Measurements from ENCODE around the gene RFNG. TPM values are rescaled to one million over a fixed set of nuclear protein-coding genes. Genes with fewer than 3 reads are reported as not detected.

Gene RFNG
- total and polyA plus RNA-seq, 2 of the 13 experiments (the other 11 are each of a cell fraction or from before 2014, with no cell fraction given): 61.4 to 64.0 TPM

DNA sequence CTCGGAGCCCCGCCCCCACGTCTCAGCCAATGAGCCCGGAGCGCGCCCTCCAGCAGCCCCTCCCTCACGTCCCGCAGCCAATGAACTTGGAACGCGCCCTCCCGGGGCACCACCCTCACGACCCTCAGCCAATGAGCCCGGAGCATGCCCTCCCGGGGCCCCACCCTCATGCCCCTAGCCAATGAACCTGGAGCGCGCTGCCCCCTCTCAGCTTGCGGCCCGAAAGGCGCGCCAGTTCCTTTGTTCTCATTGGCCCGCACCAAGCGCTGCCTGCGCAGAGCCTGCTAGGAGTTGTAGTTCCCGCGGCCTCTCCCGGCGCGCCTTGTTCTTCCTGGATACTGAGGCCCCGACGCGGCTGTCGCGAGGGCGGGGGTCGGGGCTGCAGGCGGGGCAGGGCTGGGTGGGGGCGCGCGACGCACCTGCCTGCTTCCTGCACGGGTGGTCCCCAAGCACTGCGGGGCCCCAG, 28.6 kb downstream of the RFNG start, which contains the start of gene LRRC45 (continued):
- peak; percentile 93 for TF ChIP-seq ELF1 (CRISPR knock-in tag; IDR thresholded peaks at IDR 0.05)
- TF ChIP-seq PRMT3 (CRISPR knock-in tag; IDR thresholded peaks at IDR 0.05; ENCODE audit: borderline replicate concordance, low read depth): no peak
- no peak for TF ChIP-seq MTF1 (CRISPR knock-in tag; IDR thresholded peaks at IDR 0.05)
- peak; percentile 73 for TF ChIP-seq RBM39 (IDR thresholded peaks at IDR 0.05; ENCODE audit: low read depth, low read length, poor library complexity, severe bottlenecking)
- TF ChIP-seq PAWR (CRISPR knock-in tag; IDR thresholded peaks at IDR 0.05; ENCODE audit: borderline replicate concordance): no peak
- TF ChIP-seq, protein P1, sequence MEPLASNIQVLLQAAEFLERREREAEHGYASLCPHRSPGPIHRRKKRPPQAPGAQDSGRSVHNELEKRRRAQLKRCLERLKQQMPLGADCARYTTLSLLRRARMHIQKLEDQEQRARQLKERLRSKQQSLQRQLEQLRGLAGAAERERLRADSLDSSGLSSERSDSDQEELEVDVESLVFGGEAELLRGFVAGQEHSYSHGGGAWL (CRISPR knock-in tag; IDR thresholded peaks at IDR 0.05): no peak
- no peak for TF ChIP-seq ZNF253 (CRISPR knock-in tag; IDR thresholded peaks at IDR 0.05; ENCODE audit: borderline replicate concordance)
- no peak for TF ChIP-seq ZNF496 (CRISPR knock-in tag; IDR thresholded peaks at IDR 0.05; ENCODE audit: insufficient replicate concordance)
- no peak for TF ChIP-seq CHCHD3 (CRISPR knock-in tag; IDR thresholded peaks at IDR 0.05)
- TF ChIP-seq CREB1 (IDR thresholded peaks at IDR 0.05): peak; percentile 82
- no peak for TF ChIP-seq CREB1 (CRISPR knock-in tag; IDR thresholded peaks at IDR 0.05)
- TF ChIP-seq RBAK (CRISPR knock-in tag; IDR thresholded peaks at IDR 0.05): no peak
- no peak; the same call in 1 of the 2 replicates for TF ChIP-seq ELF4 (CRISPR knock-in tag; IDR thresholded peaks at IDR 0.05; ENCODE audit: borderline replicate concordance)
- peak; percentile 63; the same call in 1 of the 2 replicates for TF ChIP-seq SP5 (CRISPR knock-in tag; IDR thresholded peaks at IDR 0.05; ENCODE audit: borderline replicate concordance, low read depth)
- peak; percentile 69; the same call in 1 of the 2 replicates for TF ChIP-seq POLR2AphosphoS2 (IDR thresholded peaks at IDR 0.05; ENCODE audit: low read depth, low read length)
- TF ChIP-seq YEATS4 (CRISPR knock-in tag; IDR thresholded peaks at IDR 0.05; ENCODE audit: borderline replicate concordance): peak; percentile 11; the same call in 1 of the 2 replicates
- 0 out of 2 replicates have a peak, but pooled peaks have one; percentile 5 for TF ChIP-seq CEBPG (CRISPR knock-in tag; IDR thresholded peaks at IDR 0.05)
- no peak for TF ChIP-seq ATM (IDR thresholded peaks at IDR 0.05; ENCODE audit: borderline replicate concordance)
- no peak; the same call in 1 of the 2 replicates for TF ChIP-seq AHR (CRISPR knock-in tag; IDR thresholded peaks at IDR 0.05)
- TF ChIP-seq NFYC (CRISPR knock-in tag; IDR thresholded peaks at IDR 0.05): peak; percentile 93
- no peak for TF ChIP-seq ZNF10 (CRISPR knock-in tag; IDR thresholded peaks at IDR 0.05; ENCODE audit: borderline replicate concordance, low read depth)
- peak; percentile 92 for TF ChIP-seq HCFC1 (IDR thresholded peaks at IDR 0.05; ENCODE audit: low read depth, low read length)
- no peak for TF ChIP-seq ZBTB21 (CRISPR knock-in tag; IDR thresholded peaks at IDR 0.05)
- no peak for TF ChIP-seq ZNF713 (CRISPR knock-in tag; IDR thresholded peaks at IDR 0.05)
- TF ChIP-seq ZNF790 (CRISPR knock-in tag; IDR thresholded peaks at IDR 0.05; ENCODE audit: borderline replicate concordance): no peak
- no peak for TF ChIP-seq SMC3 (IDR thresholded peaks at IDR 0.05; ENCODE audit: low read length)
- TF ChIP-seq ZNF12 (CRISPR knock-in tag; IDR thresholded peaks at IDR 0.05): no peak; the same call in 1 of the 2 replicates
- TF ChIP-seq ZNF792 (CRISPR knock-in tag; IDR thresholded peaks at IDR 0.05): no peak
- no peak for TF ChIP-seq MIXL1 (CRISPR knock-in tag; IDR thresholded peaks at IDR 0.05)
- TF ChIP-seq, protein P2, sequence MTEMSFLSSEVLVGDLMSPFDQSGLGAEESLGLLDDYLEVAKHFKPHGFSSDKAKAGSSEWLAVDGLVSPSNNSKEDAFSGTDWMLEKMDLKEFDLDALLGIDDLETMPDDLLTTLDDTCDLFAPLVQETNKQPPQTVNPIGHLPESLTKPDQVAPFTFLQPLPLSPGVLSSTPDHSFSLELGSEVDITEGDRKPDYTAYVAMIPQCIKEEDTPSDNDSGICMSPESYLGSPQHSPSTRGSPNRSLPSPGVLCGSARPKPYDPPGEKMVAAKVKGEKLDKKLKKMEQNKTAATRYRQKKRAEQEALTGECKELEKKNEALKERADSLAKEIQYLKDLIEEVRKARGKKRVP (CRISPR knock-in tag; IDR thresholded peaks at IDR 0.05): no peak
- TF ChIP-seq, protein P3, sequence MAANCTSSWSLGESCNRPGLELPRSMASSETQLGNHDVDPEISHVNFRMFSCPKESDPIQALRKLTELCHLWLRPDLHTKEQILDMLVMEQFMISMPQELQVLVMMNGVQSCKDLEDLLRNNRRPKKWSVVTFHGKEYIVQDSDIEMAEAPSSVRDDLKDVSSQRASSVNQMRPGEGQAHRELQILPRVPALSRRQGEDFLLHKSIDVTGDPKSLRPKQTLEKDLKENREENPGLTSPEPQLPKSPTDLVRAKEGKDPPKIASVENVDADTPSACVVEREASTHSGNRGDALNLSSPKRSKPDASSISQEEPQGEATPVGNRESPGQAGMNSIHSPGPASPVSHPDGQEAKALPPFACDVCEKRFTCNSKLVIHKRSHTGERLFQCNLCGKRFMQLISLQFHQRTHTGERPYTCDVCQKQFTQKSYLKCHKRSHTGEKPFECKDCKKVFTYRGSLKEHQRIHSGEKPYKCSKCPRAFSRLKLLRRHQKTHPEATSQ (CRISPR knock-in tag; IDR thresholded peaks at IDR 0.05; ENCODE audit: borderline replicate concordance): no peak
- no peak for TF ChIP-seq ZNF891 (CRISPR knock-in tag; IDR thresholded peaks at IDR 0.05)
- TF ChIP-seq ZNF777 (CRISPR knock-in tag; IDR thresholded peaks at IDR 0.05): no peak
